ENCODE results near the gene CSNK1G2. TPM values are rescaled to one million over a fixed set of nuclear protein-coding genes. Genes with fewer than 3 reads are reported as not detected.

The CSNK1G2 gene
- total RNA-seq, 4 donors from 2014 or later = 34.1 to 52.6 (median 48.5) TPM

DNA sequence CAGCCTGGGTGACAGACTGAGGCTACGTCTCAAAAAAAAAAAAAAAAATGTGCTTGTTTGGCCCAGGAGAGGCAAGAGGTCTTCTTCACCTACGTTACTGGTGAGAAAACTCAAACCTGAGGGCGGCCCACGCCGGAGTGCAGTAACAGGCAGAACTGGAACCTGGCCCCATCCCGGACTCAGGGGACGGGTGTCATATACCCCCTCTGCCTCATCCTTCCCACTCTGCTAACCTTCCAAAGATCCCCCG, 36.2 kb upstream of the CSNK1G2 start:
- Histone ChIP-seq H3K9me3 (no peaks in the 10 kb centered on the region), H3K4me1 (peaks cover 14 to 57% (median 44%) of the 10 kb centered on the region in 4 donors), H3K4me3 (peak overlapping the region; percentile 71 to 94 (median 83)), H3K27ac (replicated peaks in 1 of 4) (peak overlapping the region; percentile 71 to 89 (median 86)), H3K27me3 (no peaks in the 10 kb centered on the region), H3K36me3 (peaks cover 0 to 6% (median 0%) of the 10 kb centered on the region in 4 donors)
- DNase-seq (ENCODE audit: extremely low spot score) = no peak
- intact Hi-C loops (cut with DNase I) = no loop called here
- TF ChIP-seq CTCF (IDR thresholded peaks at IDR 0.05) = no peak
- no peak for TF ChIP-seq EP300 (IDR thresholded peaks at IDR 0.05)
- no peak for TF ChIP-seq POLR2A (IDR thresholded peaks at IDR 0.05; ENCODE audit: low read depth)
- TF ChIP-seq POLR2AphosphoS5 (IDR thresholded peaks at IDR 0.05) = no peak
- WGBS = 42% methylated on average over 8 of the region's 8 CpGs

- peak within 1 kb of the TSS; percentile 71 to 94 (median 83) for H3K4me3 ChIP-seq
- TF ChIP-seq CTCF (IDR thresholded peaks at IDR 0.05) (peak in 1 of 3 experiments; percentile 20), POLR2AphosphoS5 (IDR thresholded peaks at IDR 0.05) (peak; percentile 92 to 94), EP300 (IDR thresholded peaks at IDR 0.05) (no peak), POLR2A (IDR thresholded peaks at IDR 0.05; ENCODE audit: low read depth) (peak; percentile 43)
- H3K4me1 ChIP-seq = peaks cover 14 to 61% (median 47%) of the 10 kb centered on the region in 4 donors
- WGBS = 0% methylated on average over 36 of the region's 92 CpGs
- no peaks in the 10 kb centered on the region for H3K9me3 ChIP-seq
- intact Hi-C loops (cut with DNase I) = no loop called here
- no peaks in the 10 kb centered on the region for H3K27me3 ChIP-seq
- H3K36me3 ChIP-seq = peaks cover 0 to 6% (median 0%) of the 10 kb centered on the region in 4 donors
- DNase-seq (ENCODE audit: extremely low spot score) = peak; percentile 99
- H3K27ac ChIP-seq (replicated peaks in 1 of 4) = peak within 1 kb of the TSS; percentile 86 to 89 (median 86)
Observed at GRCh38 chr19:1905110-1905862, 35.7 kb upstream of the CSNK1G2 start, which contains the start of the genes ADAT3 and SCAMP4. TSS of gene ADAT3 (plus strand) at chr19:1905399. CDS start at chr19:1912048, 6,649 bp downstream. TSS of gene SCAMP4 (plus strand) at chr19:1905399. CDS start at chr19:1915020, 9,621 bp downstream.

GRCh38 chr19:1905863-1906375, 35.1 kb upstream of the CSNK1G2 start:
- peaks cover 14 to 61% (median 47%) of the 10 kb centered on the region in 4 donors for H3K4me1 ChIP-seq
- peaks cover 0 to 6% (median 0%) of the 10 kb centered on the region in 4 donors for H3K36me3 ChIP-seq
- TF ChIP-seq CTCF (IDR thresholded peaks at IDR 0.05) (no peak), POLR2AphosphoS5 (IDR thresholded peaks at IDR 0.05) (no peak), POLR2A (IDR thresholded peaks at IDR 0.05; ENCODE audit: low read depth) (no peak), EP300 (IDR thresholded peaks at IDR 0.05) (no peak)
- no peaks in the 10 kb centered on the region for H3K9me3 ChIP-seq
- H3K27ac ChIP-seq (replicated peaks in 1 of 4) = peak overlapping the region; percentile 86 to 89 (median 86)
- no peaks in the 10 kb centered on the region for H3K27me3 ChIP-seq
- WGBS = 76% methylated on average over 15 of the region's 15 CpGs
- intact Hi-C loops (cut with DNase I) = no loop called here
- peak overlapping the region; percentile 71 to 94 (median 83) for H3K4me3 ChIP-seq
- DNase-seq (ENCODE audit: extremely low spot score) = no peak

- intact Hi-C loops (cut with DNase I) = no loop called here
- DNase-seq (ENCODE audit: extremely low spot score) = no peak
- TF ChIP-seq POLR2A (IDR thresholded peaks at IDR 0.05; ENCODE audit: low read depth) = no peak
- no peak for TF ChIP-seq POLR2AphosphoS5 (IDR thresholded peaks at IDR 0.05)
- no peak for TF ChIP-seq EP300 (IDR thresholded peaks at IDR 0.05)
- no peak for TF ChIP-seq CTCF (IDR thresholded peaks at IDR 0.05)
- no peaks in the 10 kb centered on the region for H3K27me3 ChIP-seq
- WGBS = 75% methylated on average over 6 of the region's 10 CpGs
- H3K36me3 ChIP-seq = peaks cover under 1 to 9% (median 3%) of the 10 kb centered on the region in 4 donors
- H3K9me3 ChIP-seq = no peaks in the 10 kb centered on the region
- no peak overlapping the region for H3K4me3 ChIP-seq
- H3K27ac ChIP-seq (replicated peaks in 1 of 4) = no peak overlapping the region
- peaks cover 14 to 61% (median 47%) of the 10 kb centered on the region in 4 donors for H3K4me1 ChIP-seq
Observed at GRCh38 chr19:1906985-1907562, 33.9 kb upstream of the CSNK1G2 start.

All from esophagus muscularis mucosa (tissue), 4 donors.